GM19372 (cell line): Measurements from ENCODE around the gene LTB4R.
A peak's percentile ranks its signal among the peaks of the same experiment; 100 is the strongest.

Experiments
- ATAC-seq: cut with Tn5 transposase; IDR thresholded peaks from one replicate; pipeline ENCODE4 v1.9.1; 2021; ENCODE audit warnings: mild to moderate bottlenecking, low read depth, moderate library complexity; ENCODE audit not compliant: unreplicated experiment

Gene LTB4R

GRCh38 chr14:24299255-24300191, 11.8 kb upstream of the LTB4R start, which contains the start of the genes DHRS1 and NOP9:
Gene DHRS1, minus strand, starts transcription at chr14:24299780. Its CDS starts 674 bp downstream, at chr14:24299106.
Gene NOP9, plus strand, starts transcription at chr14:24299850. Its CDS starts 105 bp downstream, at chr14:24299955.
- ATAC-seq = peak; percentile 73

GRCh38 chr14:24300326-24300980, 10.8 kb upstream of the LTB4R start:
- no peak for ATAC-seq

- no peak for ATAC-seq
These were observed 7.3 kb upstream of the LTB4R start for GRCh38 chr14:24304019-24304387.

GRCh38 chr14:24307156-24307574, 4.1 kb upstream of the LTB4R start:
- ATAC-seq = no peak

GRCh38 chr14:24307575-24308341, 3.5 kb upstream of the LTB4R start, which contains the start of gene CIDEB:
Gene CIDEB, minus strand, starts transcription at chr14:24307977. Its CDS starts 119 bp downstream, at chr14:24307858.
- ATAC-seq = no peak

- ATAC-seq = no peak
These were observed 2.8 kb upstream of the LTB4R start for GRCh38 chr14:24308342-24309124.

GRCh38 chr14:24309538-24310264, 1.6 kb upstream of the LTB4R start, which contains the start of gene LTB4R2:
Gene LTB4R2, plus strand, starts transcription at chr14:24310140. Its CDS starts 525 bp downstream, at chr14:24310665.
- no peak for ATAC-seq

GRCh38 chr14:24310265-24310645, 1.0 kb upstream of the LTB4R start:
- ATAC-seq = no peak

- ATAC-seq = no peak
These were observed 724 bp downstream of the LTB4R start for GRCh38 chr14:24311837-24312615.

- no peak for ATAC-seq
These were observed 1.6 kb downstream of the LTB4R start for GRCh38 chr14:24312736-24313507.

- ATAC-seq = no peak
These were observed 2.6 kb downstream of the LTB4R start for GRCh38 chr14:24313913-24314312.

- ATAC-seq = no peak
These were observed 3.3 kb downstream of the LTB4R start for GRCh38 chr14:24314377-24315193.

- no peak for ATAC-seq
These were observed 4.0 kb downstream of the LTB4R start for GRCh38 chr14:24315243-24315806.

GRCh38 chr14:24315807-24316596, 4.7 kb downstream of the LTB4R start:
- no peak for ATAC-seq

GRCh38 chr14:24316597-24316950, 5.3 kb downstream of the LTB4R start:
- ATAC-seq = no peak
